IPS DF 19.7 (cell line): ENCODE results near the gene TNRC6C.
"Not testable (repeated sequence)": the region's sequence is repeated elsewhere in the genome, so short reads cannot be mapped to it uniquely, and the experiment has no call there.

ENCODE experiments used
- DNase-seq: peaks from one replicate; pipeline ENCODE4 v3.0.0-alpha.2; 2013; ENCODE audit warnings: low read depth, low spot score

TNRC6C gene

GRCh38 chr17:78082355-78082872 lies 123.9 kb downstream of the TNRC6C start:
- DNase-seq, result not testable (repeated sequence)

- DNase-seq, result no peak
Measured at GRCh38 chr17:78082988-78083387, 124.5 kb downstream of the TNRC6C start.

GRCh38 chr17:78086740-78087139 lies 128.2 kb downstream of the TNRC6C start:
- DNase-seq, result no peak

- DNase-seq, result no peak
Measured at GRCh38 chr17:78088529-78088928, 130.0 kb downstream of the TNRC6C start.

- DNase-seq, result no peak
Measured at GRCh38 chr17:78089576-78090281, 131.2 kb downstream of the TNRC6C start.

- no peak for DNase-seq
Measured at GRCh38 chr17:78092794-78093324, 134.4 kb downstream of the TNRC6C start.

GRCh38 chr17:78095035-78095434 lies 136.5 kb downstream of the TNRC6C start:
- DNase-seq, result no peak

GRCh38 chr17:78096093-78096492 lies 137.6 kb downstream of the TNRC6C start:
- DNase-seq, result no peak

GRCh38 chr17:78101112-78101511 lies 142.6 kb downstream of the TNRC6C start:
- DNase-seq, result no peak

GRCh38 chr17:78101542-78101941 lies 143.0 kb downstream of the TNRC6C start:
- DNase-seq, result no peak

GRCh38 chr17:78103311-78103710 lies 144.8 kb downstream of the TNRC6C start:
- no peak for DNase-seq

- DNase-seq, result no peak
Measured at GRCh38 chr17:78104540-78104941, 146.0 kb downstream of the TNRC6C start.

- DNase-seq, result no peak
Measured at GRCh38 chr17:78105101-78105500, 146.6 kb downstream of the TNRC6C start.

- no peak for DNase-seq
Measured at GRCh38 chr17:78105551-78105950, 147.0 kb downstream of the TNRC6C start.

- DNase-seq, result no peak
Measured at GRCh38 chr17:78106211-78106610, 147.7 kb downstream of the TNRC6C start.

- no peak for DNase-seq
Measured at GRCh38 chr17:78107457-78107856, 149.0 kb downstream of the TNRC6C start.

- DNase-seq, result no peak
Measured at GRCh38 chr17:78107976-78108725, 149.6 kb downstream of the TNRC6C start.

GRCh38 chr17:78108726-78109488 lies 150.4 kb downstream of the TNRC6C start:
- DNase-seq, result no peak

- DNase-seq, result no peak
Measured at GRCh38 chr17:78109489-78109761, 150.9 kb downstream of the TNRC6C start.

GRCh38 chr17:78110363-78111015 lies 152.0 kb downstream of the TNRC6C start:
- DNase-seq, result no peak

GRCh38 chr17:78111016-78111726 lies 152.7 kb downstream of the TNRC6C start:
- DNase-seq, result no peak
